ENCODE data around the gene FGF12. TPM values are rescaled to one million over a fixed set of nuclear protein-coding genes. Genes with fewer than 3 reads are reported as not detected.

FGF12 gene
- total RNA-seq, 1 donor from 2014 or later, result 7.0 TPM

DNA sequence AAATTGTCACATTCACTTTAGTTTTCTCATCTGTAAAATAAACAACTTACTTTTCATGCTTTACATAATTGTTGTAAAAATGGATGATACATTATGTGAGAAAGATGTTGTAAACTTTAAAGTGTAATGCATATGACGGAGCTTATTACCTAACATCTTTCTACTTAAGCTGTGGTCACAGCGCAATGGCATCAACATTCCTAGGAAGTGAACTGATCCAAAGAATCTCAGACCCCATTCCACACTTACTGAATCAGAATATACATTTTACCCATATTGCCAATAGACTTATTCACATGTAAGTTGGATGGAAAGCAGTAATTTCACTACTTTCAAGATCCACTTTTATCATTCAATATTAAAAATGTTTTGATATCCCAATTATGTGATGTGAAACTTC is 497.5 kb downstream of the FGF12 start:
- no peaks in the 10 kb centered on the region for H3K4me1 Mint-ChIP-seq
- Histone ChIP-seq H3K27ac (no peak overlapping the region), H3K36me3 (no peaks in the 10 kb centered on the region), H3K4me3 (no peak overlapping the region), H3F3A (ENCODE audit: low read depth) (no peaks in the 10 kb centered on the region), H3K4me2 (no peak overlapping the region), H2AFZ (replicated peaks) (no peak overlapping the region), H3K9ac (no peak overlapping the region), H3K9me3 (ENCODE audit: low read depth) (no peaks in the 10 kb centered on the region), H3K4me1 (no peaks in the 10 kb centered on the region), H3K27me3 (no peaks in the 10 kb centered on the region), H4K20me1 (ENCODE audit: low read depth) (no peaks in the 10 kb centered on the region), H3K79me2 (ENCODE audit: low read depth) (no peaks in the 10 kb centered on the region)
- no peak overlapping the region for H3K27ac Mint-ChIP-seq
- H3K36me3 Mint-ChIP-seq, result peaks cover 1% of the 10 kb centered on the region
- no peak overlapping the region for H3K4me3 Mint-ChIP-seq
- H3K9me3 Mint-ChIP-seq, result peaks cover 2% of the 10 kb centered on the region
- no peaks in the 10 kb centered on the region for H3K27me3 Mint-ChIP-seq (ENCODE audit: insufficient read depth, low read depth)
- DNase-seq (ENCODE audit: low spot score), result no peak
- TF ChIP-seq EZH2phosphoT487 (IDR thresholded peaks at IDR 0.05) (no peak), EZH2 (IDR thresholded peaks at IDR 0.05) (no peak)
- TF ChIP-seq, protein P1, sequence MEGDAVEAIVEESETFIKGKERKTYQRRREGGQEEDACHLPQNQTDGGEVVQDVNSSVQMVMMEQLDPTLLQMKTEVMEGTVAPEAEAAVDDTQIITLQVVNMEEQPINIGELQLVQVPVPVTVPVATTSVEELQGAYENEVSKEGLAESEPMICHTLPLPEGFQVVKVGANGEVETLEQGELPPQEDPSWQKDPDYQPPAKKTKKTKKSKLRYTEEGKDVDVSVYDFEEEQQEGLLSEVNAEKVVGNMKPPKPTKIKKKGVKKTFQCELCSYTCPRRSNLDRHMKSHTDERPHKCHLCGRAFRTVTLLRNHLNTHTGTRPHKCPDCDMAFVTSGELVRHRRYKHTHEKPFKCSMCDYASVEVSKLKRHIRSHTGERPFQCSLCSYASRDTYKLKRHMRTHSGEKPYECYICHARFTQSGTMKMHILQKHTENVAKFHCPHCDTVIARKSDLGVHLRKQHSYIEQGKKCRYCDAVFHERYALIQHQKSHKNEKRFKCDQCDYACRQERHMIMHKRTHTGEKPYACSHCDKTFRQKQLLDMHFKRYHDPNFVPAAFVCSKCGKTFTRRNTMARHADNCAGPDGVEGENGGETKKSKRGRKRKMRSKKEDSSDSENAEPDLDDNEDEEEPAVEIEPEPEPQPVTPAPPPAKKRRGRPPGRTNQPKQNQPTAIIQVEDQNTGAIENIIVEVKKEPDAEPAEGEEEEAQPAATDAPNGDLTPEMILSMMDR (IDR thresholded peaks at IDR 0.05), result no peak

DNA sequence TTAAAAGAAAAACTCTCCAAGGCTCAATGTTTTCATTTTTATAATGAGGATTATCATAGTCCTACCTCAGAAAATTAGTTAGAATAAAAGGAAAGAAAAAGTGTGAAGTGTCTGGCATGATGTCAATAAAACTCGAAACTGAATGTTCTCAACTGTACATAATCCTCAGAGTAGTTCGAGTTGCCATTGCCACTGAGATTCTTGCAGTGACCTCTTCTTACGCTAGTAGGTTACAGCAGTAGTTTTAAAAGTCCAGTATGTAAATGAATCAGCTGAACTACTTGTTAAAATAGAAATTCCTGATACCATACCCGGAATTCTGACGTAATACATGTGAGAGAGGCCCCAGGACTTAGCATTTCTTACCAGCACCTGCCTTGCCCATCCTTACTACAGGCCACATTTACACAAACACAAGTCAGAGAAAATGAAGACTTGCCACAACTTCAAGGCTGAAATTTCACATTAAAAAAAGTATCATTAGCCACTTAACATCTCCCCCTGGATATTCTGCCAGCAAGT is 502.6 kb downstream of the FGF12 start:
- H3K79me2 ChIP-seq (ENCODE audit: low read depth), result no peaks in the 10 kb centered on the region
- TF ChIP-seq EZH2phosphoT487 (IDR thresholded peaks at IDR 0.05) (no peak), EZH2 (IDR thresholded peaks at IDR 0.05) (no peak)
- TF ChIP-seq, protein P1 (IDR thresholded peaks at IDR 0.05), result no peak

GRCh38 chr3:192223815-192224214 is 503.5 kb downstream of the FGF12 start:
- Histone ChIP-seq H3K9ac (no peak overlapping the region), H3K27me3 (no peaks in the 10 kb centered on the region), H3K9me3 (ENCODE audit: low read depth) (no peaks in the 10 kb centered on the region), H3K36me3 (no peaks in the 10 kb centered on the region), H3K4me1 (no peaks in the 10 kb centered on the region), H3K4me3 (no peak overlapping the region), H2AFZ (replicated peaks) (no peak overlapping the region), H4K20me1 (ENCODE audit: low read depth) (no peaks in the 10 kb centered on the region), H3F3A (ENCODE audit: low read depth) (no peaks in the 10 kb centered on the region), H3K27ac (no peak overlapping the region), H3K79me2 (ENCODE audit: low read depth) (no peaks in the 10 kb centered on the region), H3K4me2 (no peak overlapping the region)
- TF ChIP-seq EZH2 (IDR thresholded peaks at IDR 0.05), result no peak
- TF ChIP-seq, protein P1 (IDR thresholded peaks at IDR 0.05), result no peak
- no peak for DNase-seq (ENCODE audit: low spot score)
- Mint-ChIP-seq H3K4me1 (peaks cover 2% of the 10 kb centered on the region), H3K27ac (no peak overlapping the region), H3K4me3 (no peak overlapping the region), H3K36me3 (peaks cover 8% of the 10 kb centered on the region), H3K27me3 (ENCODE audit: insufficient read depth, low read depth) (no peaks in the 10 kb centered on the region), H3K9me3 (no peaks in the 10 kb centered on the region)

More for the DNA sequence above, 502.6 kb downstream of the FGF12 start:
- no peaks in the 10 kb centered on the region for H3F3A ChIP-seq (ENCODE audit: low read depth)
- H3K9ac ChIP-seq, result no peak overlapping the region
- DNase-seq (ENCODE audit: low spot score), result no peak
- no peak overlapping the region for H3K4me3 ChIP-seq
- no peak overlapping the region for H2AFZ ChIP-seq (replicated peaks)
- Mint-ChIP-seq H3K36me3 (peaks cover 8% of the 10 kb centered on the region), H3K27me3 (ENCODE audit: insufficient read depth, low read depth) (no peaks in the 10 kb centered on the region), H3K27ac (no peak overlapping the region), H3K4me1 (peaks cover 2% of the 10 kb centered on the region), H3K9me3 (no peaks in the 10 kb centered on the region), H3K4me3 (no peak overlapping the region)
- H3K27ac ChIP-seq, result no peak overlapping the region
- H3K4me1 ChIP-seq, result no peaks in the 10 kb centered on the region
- H3K36me3 ChIP-seq, result no peaks in the 10 kb centered on the region
- H3K4me2 ChIP-seq, result no peak overlapping the region
- H4K20me1 ChIP-seq (ENCODE audit: low read depth), result no peaks in the 10 kb centered on the region
- H3K27me3 ChIP-seq, result no peaks in the 10 kb centered on the region
- no peaks in the 10 kb centered on the region for H3K9me3 ChIP-seq (ENCODE audit: low read depth)
